HG03103 (cell line): Measurements from ENCODE around the gene HMCN2.

Experiments used
- ATAC-seq: cut with Tn5 transposase; IDR thresholded peaks from one replicate; pipeline ENCODE4 v1.9.1; 2021; ENCODE audit warnings: low read depth; ENCODE audit not compliant: unreplicated experiment

The HMCN2 gene

DNA sequence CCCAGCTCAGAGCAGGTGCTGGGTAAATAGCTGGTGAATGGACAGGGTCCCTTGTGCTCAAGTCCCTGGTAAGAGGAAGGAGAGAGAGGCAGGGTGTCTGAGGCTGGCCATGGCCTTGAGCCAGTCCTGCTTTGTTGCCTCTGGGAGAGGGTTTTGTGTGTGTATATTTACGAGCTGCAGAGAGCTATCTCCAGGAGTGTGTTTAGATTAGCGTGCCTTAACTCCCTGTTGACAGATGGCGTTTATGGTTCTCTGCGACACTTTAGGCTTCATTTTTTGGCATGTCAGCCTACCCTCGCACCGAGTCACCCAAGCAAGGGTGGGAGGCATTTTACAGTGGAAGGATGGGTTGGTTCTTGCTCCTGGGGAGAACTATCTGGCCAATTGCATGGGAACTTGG is 22.2 kb downstream of the HMCN2 start:
- ATAC-seq = no peak

- ATAC-seq = no peak
Observed at GRCh38 chr9:130288393-130288792, 22.8 kb downstream of the HMCN2 start.

DNA sequence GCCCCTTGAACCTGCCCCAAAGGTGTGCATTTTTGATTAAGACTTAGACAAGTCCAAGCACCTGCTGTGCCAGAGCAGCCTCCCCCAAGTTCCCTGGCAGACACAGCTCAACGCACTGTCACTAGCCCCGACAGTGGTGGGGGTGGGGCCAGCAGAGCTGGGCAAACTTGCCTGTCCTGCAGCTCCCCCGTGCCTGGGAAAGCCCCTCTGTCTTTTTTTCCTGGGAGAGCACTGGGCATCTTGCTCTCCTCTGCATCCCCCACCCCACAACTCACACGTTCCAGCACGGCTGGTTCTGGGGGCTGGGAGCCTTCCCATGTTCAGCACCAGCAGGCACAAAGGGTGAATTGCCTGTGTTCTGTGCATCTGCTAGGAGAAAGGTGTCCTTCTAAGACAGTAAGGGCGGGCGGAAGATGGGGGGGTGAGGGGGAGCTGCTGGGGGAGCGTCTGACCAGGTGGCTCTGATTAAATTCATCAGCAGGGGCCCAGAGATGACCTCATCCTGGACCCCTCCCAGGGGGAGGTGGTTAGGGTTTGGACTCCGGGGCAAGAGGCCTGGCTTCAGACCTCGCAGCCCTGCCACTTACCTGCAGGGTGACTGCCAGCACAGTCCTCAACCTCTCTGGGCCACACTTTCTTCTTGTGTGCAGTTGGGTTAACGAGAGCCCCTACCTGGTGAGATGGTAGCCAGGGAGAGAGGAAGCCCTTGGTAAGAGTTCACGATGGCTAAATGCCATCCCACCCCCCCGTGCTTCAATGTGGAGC is 23.5 kb downstream of the HMCN2 start:
- no peak for ATAC-seq

- ATAC-seq = no peak
Observed at GRCh38 chr9:130289711-130290241, 24.2 kb downstream of the HMCN2 start.

GRCh38 chr9:130290291-130291181 is 25.0 kb downstream of the HMCN2 start:
- ATAC-seq = no peak

DNA sequence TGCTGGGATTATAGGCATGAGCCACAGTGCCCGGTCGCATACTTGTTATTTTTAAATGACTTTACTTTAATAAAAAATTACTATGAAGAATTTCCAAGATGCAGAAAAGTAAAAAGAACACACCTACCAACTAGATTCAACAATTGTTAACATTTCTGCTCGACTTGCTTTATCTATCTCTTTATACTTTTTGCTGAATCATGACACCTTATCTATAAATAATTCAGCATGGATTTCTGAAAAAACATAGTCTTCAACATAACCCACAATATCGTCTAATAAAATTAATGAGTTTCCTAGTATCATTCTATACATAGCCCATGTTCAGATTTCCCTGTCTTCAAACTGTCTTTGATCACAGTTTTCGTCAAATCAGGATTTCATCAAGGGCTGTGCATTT is 25.9 kb downstream of the HMCN2 start:
- ATAC-seq = no peak

DNA sequence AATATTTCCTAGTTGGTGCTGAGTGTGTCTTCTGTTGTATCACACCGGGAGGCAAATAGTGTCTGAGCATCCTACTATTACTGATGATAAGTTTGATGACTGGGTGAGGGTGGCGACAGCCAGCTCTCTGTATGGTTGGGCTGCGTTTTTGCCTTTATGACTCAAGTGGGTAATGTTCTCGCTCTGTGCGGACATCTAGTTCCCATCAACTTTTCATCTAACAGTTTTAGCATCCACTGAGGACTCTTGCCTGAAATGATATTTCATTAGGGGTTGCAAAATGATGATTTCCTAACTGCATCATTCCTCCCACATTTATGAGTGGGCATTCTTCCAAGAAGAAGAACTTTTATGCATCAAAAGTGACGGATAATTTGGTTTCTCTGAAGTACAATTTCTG is 26.5 kb downstream of the HMCN2 start:
- ATAC-seq = no peak

DNA sequence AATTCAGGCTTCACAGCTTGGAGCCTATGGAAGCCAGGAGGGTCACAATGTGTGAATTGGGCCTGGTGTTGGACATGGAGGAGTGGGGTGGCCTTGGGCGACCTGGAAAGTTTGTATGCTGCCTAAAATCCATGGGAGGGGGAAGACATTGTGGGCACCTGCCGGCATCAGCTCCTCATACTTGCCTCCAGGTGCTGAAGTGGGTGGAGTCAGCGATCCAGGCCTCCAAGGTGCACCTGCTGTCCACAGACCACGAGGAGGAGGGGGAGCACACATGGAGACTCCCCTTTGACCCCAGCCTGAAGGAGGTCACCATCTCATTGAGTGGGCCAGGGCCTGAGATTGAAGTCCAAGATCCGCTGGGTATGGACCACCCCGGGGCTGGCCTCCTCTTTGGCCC is 29.1 kb downstream of the HMCN2 start:
- no peak for ATAC-seq

GRCh38 chr9:130295431-130295830 is 29.9 kb downstream of the HMCN2 start:
- no peak for ATAC-seq

GRCh38 chr9:130295945-130296782 is 30.6 kb downstream of the HMCN2 start:
- ATAC-seq = no peak

DNA sequence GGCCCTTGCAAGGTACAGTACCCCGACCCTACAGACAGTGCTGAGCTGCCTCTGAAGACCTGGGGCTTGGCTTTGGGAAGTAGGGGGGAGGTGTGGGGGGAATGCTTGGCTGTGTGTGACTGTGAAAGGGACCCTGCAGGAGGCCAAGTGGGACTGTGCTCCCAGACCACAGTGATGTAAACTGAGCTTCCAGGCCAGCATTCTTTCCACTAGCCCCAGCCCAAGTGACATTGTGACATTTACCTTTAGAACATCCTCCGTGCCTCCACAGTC is 31.2 kb downstream of the HMCN2 start:
- ATAC-seq = no peak

- no peak for ATAC-seq
Observed at GRCh38 chr9:130297371-130297770, 31.8 kb downstream of the HMCN2 start.

- no peak for ATAC-seq
Observed at GRCh38 chr9:130298662-130299279, 33.2 kb downstream of the HMCN2 start.

GRCh38 chr9:130299785-130300615 is 34.4 kb downstream of the HMCN2 start:
- no peak for ATAC-seq

DNA sequence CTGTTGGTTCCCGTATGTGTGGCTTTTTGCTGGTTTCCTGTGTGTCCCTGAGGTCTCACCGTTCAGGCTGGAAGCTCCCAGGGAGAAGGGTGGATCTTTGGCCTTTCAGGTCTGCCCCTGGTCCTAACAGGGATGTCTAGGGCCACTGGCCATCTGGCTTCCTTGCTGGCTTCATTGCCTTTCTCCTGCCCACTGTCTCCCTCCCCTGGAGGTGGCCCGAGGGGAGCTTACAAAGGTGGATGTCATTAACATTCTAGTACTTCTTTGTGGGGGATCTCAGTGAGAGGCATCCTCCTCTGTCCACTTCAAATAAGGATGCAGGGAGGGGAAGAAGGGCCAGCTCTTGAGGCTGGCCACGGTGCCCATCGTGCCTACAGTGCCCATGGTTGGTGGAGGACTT is 35.2 kb downstream of the HMCN2 start:
- no peak for ATAC-seq

- no peak for ATAC-seq
Observed at GRCh38 chr9:130301483-130302286, 36.1 kb downstream of the HMCN2 start.

DNA sequence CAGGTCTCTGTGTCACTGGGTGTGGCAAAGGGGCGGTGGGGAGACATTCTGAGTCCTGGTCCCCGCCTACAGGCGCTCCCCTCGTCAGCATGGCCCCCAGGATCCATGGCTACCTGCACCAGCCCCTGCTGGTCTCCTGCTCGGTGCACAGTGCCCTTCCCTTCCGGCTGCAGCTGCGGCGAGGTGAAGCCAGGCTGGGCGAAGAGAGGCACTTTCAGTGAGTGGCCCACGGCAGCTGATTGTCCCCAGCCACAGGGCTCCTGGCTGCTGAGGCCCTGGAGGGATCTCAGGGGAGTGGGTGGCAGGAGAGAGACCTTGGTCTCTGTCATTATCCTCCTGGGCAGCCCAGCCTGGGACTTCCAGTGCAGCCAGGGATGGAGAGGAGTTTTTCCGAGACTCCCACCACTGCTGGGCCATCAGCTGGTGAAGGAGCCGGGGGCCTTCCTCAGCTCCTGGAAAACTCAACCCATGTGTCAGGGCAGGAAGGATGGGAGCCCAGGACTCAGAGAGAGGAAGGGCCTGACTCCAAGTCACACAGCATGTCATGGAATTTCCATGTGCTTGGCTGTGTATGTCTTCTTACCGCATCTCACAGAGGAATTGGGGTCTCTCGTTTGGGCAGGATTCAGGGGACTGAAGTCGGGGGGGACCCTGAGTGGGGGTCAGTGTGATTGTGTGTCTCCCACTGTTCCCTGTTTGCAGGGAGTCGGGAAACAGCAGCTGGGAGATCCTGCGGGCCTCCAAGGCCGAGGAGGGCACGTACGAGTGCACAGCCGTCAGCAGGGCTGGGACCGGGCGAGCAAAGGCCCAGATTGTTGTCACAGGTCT is 37.4 kb downstream of the HMCN2 start:
- ATAC-seq = no peak

DNA sequence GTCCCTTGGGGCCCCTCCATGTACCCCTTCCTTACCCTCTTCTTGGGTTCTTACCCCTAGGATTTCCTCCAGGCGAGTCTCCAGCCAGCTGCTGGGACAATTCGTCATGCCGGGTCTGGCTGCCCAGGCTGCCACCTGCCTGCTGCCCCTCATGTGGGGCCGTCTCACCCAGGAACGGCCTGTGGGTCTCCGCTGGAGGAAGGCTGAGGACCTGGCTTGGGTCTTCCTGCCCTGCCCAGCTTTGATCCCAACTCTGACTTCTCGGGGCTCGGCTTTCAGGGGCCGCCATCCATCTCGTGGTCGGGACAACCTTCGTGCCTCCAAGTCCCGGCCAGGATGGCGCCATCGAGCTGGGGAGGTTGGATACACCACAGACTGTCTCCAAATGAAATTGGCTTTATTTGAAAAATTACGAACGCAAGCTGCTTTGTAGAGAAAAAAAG is 38.1 kb downstream of the HMCN2 start:
- no peak for ATAC-seq
